COLO668 (cell line): ENCODE results near the gene RAB3D.
"Not testable (repeated sequence)": the region's sequence is repeated elsewhere in the genome, so short reads cannot be mapped to it uniquely, and the experiment has no call there.

ENCODE experiments used
- DNase-seq: peaks from one replicate; lab custom pipeline; 2025; ENCODE audit not compliant: unreplicated experiment; lab: John Stamatoyannopoulos, UW

The RAB3D gene

DNA sequence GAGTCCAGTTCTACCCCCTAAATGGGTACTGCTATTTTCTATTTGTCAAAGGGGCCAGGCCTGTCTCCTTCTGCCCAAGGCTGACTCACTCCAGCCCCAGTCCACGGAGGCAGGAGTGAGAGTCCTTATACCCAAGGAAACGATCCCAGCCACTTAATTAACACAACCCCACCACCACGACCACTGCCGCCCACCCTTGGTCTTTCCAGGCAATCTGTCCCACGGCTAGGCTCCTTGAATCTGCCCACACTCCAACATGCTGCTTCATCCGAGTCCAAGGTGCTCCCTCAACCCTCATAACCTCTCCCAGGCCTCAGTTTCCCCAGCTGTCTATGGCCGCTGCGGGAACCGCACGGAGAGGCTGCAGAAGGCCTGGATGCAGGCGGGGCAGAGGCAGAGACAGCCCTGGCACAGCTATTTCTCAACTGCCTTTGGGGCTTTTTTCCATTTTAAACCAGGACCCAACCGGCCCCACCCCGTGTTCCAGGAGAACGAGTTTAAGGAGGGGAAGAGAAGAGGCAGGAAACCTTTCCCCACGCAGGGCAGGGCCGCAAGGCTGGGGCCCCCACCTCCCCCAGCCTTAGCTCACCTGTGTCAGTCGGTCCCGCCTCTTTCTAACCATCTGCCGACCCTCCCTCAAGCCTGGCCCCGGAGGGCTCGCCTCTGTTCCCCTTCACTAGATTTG is 746 bp downstream of the RAB3D start:
- DNase-seq, result peak; percentile 47

DNA sequence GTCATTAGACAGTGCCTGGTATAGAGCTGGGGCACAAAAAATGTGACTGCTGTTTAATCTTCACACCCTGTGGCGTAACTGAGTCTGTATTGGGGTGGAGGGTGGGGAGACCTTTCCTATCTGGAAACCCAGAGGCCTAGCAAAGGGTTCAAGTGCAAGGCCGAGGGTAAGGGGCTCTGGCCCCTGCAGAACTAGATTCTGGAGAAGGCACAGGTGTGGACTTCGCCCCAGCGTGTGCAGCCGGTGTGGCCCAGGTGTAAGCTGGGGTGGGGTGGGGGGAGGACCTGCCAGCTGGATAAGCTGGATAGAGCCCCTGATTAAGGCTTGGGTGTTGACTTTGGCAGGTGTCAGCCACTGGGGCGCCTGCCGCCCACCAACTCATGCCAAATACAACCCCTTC is 1.3 kb downstream of the RAB3D start:
- peak; percentile 48 for DNase-seq

DNA sequence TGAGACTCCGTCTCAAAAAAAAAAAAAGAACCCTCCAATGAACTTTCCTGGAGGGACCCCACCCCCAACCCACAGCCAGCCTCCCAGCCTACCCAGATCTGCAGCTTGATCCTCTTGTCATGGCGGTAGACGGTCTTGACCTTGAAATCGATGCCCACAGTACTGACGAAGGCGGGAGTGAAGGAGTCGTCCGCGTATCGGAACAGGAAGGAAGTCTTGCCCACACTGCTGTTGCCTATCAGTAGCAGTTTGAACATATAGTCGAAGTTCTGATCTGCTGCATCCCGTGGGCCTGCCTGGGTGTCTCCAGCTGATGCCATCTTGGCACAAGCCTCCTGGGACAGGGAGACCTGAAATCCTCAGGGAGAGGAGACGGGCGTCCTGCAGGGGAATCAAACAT is 2.4 kb downstream of the RAB3D start:
- no peak for DNase-seq

DNA sequence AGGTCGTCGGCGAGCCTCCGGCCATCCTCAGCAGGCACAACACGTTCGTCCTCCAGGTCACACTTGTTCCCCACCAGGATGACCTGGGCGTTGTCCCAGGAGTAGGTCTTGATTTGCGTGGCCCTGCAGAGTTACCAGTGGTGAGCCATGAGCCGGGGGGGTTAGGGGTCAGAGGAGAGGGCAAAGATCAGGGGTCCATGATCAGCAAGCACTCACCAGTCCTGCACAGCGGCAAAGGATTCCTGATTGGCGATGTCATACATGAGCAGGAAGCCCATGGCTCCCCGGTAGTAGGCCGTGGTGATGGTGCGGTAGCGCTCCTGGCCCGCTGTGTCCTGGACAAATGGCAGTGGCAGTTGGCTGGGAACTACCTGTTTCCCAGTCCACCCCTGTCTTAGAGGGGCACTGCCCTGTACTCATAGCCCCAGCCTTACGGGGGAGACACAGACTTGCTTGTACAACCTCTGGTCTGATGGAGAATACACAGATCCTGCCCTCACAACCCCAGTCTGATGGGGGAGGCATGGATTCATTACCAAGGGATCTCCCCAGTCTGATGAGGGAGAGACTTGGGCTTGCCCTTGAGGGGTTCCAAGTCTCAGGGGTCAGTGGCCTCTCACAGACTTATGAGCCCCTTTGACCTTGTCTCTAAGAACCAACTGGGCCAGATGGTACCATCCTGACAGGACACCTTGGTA is 3.9 kb downstream of the RAB3D start:
- no peak for DNase-seq

DNA sequence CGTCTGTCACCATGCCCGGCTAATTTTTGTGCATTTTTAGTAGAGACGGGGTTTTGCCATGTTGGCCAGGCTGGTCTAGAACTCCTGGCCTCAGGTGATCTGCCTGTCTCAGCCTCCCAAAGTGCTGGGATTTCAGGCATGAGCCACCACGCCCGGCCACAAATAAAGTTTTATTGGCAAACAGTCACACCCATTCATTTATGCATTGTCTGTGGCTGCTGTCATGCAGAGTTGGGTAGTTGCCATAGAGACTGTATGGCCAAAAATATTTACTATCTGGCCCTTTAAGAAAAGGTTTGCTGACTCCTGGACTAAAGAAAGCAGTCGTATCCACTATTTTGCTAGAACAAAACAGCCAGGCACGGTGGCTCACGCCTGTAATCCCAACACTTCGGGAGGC is 5.6 kb downstream of the RAB3D start:
- DNase-seq, result not testable (repeated sequence)

DNA sequence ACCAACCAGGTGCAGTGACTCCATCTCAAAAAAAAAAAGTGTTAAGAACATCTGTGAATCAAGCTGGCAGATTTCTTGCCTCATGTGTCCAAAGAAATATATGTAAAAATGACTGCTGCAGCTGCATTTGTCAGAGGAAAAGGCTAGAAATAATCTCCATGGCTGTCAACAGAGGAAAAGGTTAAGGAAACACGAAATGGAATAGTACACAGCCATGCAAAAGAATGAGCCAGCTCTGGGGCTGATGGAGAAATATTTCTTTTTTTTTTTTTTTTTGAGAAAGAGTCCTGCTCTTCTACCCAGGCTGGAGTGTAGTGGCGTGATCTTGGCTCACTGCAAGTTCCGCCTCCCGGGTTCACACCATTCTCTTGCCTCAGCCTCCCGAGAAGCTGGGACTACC is 6.6 kb downstream of the RAB3D start:
- no peak for DNase-seq

DNA sequence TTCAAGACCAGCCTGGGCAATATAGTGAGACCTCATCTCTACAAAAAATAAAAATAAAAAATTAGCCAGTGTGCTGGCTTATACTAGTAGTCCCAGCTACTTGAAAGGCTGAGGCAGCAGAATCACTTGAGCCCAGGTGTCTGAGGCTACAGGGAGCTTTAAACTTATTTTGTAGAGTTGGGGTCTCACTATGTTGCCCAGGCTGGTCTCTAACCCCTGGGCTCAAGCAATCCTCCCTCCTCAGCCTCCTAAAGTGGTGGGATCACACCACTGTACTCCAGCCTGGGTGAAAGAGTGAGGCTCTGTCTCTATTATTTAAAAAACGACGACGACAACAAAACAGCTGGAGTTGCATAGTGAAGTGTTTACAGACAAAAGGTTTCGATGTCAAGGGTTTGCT is 8.0 kb downstream of the RAB3D start:
- DNase-seq, result no peak

DNA sequence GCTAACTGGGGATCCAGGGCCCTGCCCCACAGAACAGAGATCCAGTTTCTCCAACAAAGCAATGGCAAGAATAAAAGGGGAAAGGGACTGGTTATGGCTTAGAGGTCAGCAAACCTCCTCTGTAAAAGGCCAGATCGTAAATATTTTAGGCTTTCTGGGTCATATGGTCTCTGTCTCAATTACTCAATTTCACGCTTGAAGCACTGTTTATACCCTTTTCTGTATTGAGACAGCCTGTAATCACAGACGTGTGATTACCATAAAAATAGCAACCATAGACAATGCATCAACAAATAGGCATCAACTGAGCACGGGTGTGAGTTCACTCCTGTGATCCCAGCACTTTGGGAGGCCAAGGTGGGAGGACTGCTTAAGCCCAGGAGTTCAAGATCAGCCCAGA is 9.3 kb downstream of the RAB3D start:
- no peak for DNase-seq

DNA sequence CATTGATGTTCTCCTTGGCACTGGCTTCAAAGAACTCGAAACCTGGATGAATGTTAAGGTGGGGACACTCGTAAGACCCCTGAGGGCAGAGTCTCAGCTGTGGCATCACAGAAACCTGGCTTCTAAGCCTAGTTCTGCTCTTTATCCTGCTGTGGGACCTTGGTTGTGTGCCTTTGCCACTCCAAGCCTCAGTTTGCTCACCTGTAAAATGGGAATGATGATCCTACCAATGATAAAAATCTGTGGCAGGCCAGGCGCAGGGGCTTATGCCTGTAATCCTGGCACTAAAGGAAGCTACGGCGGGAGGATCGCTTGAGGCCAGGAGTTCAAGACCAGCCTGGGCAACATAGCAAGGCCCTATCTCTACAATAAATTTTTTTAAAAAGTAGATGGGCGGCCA is 13.9 kb downstream of the RAB3D start:
- DNase-seq, result no peak

DNA sequence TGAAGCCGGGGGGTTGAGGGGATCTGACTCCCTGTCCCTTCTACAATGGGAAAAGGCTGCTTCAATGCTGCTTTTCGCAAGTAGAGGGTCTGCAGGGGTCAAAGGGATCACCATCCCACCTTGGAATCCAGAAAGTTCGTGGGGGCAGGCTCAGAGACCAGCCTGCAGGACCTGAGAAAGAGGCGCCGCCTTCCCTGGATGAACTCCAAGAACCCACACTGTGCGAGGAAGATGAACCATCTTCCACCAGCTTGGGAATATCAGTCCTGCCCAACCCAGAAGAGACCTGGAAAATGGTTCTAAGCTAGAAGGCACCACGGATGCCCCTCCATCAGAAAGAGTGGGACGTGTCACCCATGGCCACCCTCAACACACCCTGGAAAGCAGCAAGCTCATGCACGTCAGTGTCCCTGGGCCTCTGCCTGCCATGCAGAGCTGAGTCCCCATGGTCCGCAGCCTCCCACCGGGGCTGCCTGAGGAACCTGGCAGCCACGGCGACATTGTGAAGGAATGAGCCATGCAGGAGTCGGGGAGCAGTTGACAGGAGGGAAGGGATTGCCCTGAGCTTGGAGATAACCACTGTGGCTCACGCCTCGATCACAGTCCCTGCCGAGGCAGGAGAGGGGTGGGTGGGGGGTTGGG is 14.6 kb downstream of the RAB3D start:
- DNase-seq, result no peak

DNA sequence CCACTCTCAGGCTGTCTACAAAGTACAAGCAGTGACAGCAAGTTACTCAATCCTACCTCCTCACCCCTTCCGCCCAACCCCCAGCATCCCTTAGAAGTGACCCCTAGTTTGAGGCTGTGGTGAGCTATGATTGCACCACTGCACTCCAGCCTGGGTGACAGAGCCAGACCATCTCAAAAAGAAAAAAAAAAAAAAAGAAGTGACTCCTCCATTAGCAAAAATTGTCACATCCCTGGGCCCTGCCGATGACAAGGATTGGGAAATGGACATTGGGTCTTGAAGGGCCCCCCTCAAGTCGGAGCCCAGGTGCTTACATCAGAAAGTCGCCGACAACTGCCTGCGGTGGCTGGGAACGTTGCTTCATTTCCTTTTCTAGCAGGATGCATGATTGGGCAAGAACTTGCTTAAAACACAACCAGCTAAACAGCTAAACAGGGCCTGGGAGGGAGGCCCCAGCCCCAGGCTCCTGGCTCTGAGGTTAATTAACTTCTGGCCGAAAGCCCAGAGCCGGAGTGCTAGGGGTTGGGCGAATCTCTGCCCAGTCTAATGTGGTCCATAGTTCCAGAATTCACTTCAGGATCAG is 15.3 kb downstream of the RAB3D start:
- no peak for DNase-seq

DNA sequence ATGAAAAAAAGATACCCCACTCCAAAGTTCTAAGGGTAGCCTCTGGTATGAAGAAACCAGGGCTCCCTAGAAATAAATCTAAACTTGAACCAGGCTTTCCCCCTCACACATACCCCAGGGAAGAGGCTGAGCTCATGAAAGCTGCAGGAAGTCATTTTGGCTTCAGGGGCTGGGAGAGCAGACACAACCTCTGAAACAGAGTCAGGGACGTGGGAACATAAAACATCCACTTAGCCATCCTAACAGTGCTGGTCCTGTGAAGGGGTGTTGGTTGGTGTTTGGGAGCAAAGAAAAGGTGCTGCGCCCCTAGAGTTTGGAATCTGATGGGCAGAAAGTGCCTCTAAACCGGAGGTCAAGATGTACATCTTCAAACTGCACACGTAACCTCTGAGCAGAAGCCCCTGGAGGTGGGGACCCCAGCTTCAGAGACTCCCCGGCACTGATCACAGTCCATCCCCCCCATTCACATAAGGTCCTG is 15.8 kb downstream of the RAB3D start:
- DNase-seq, result no peak

DNA sequence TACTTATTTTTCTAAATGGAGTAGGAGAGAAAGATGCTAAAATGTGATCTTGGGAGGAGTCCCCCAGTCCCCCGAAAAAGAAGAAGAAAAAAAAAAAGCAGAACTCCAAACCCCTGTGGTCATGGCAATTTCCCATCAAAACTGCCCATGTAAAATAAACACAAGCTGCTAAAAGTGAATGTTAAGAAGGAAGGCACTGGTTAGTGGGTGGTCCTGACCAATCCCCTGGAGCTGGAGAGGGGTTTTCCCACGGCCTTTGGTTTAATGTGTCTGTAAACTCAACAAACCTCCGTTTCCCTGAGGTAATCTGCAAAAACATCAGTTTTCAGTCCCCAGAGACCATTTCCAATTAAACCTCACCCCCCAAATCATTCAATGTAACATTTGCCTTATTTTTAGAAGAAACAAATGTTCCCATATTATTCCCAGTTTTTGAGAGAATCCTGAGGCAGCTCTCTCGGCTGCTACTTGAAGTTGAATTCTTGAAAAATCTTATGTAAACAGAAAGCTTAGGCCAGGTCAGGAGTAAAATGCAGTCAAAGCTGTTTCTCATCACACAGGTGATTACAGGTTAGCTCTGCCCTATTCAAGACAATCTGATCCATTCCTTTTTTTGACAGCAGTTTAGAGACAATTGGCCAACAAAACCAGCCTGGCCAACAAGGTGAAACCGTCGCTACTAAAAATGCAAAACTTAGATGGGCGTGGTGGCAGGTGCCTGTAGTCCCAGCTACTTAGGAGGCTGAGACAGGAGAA is 17.0 kb downstream of the RAB3D start:
- no peak for DNase-seq

DNA sequence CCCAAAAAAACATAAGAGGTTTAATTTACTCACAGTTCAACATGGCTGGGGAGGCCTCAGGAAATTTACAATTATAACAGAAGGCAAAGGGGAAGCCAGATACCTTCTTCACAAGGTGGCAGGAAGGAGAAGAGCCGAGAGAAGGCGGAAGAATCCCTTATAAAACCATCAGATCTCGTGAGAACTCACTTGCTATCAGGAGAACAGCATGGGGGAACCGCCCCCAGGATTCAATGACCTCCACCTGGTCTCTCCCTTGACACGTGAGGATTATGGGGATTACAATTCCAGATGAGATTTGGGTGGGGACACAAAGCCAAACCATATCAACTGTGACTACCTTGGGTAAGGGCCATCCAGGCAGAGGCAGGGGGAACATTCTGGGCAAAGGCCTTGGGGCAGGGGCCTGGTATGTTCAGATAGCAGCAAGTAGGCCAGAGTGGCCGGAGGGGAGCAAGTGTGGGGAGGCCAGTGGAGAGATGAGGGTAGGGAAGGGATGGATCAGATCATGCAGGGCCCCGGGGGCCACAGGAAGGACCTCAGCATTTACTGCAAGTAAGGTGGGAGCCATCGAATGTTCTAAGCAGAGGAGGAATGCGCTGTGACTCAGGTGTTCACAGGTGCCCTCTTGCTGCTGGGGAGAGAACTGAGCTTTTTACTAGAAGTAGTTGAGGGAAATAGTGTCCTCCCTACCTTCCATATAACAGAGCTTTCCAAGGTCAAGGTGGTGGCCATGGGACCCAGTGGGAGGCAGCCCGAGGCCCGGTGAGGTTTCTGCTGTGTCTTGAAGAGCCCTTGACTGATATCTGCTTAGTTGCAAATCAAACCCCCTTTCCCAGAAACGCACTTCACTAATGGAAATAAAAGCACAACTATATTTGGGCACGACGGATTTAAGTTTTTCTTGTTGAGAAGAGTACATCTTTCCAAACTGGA is 18.0 kb downstream of the RAB3D start:
- no peak for DNase-seq

DNA sequence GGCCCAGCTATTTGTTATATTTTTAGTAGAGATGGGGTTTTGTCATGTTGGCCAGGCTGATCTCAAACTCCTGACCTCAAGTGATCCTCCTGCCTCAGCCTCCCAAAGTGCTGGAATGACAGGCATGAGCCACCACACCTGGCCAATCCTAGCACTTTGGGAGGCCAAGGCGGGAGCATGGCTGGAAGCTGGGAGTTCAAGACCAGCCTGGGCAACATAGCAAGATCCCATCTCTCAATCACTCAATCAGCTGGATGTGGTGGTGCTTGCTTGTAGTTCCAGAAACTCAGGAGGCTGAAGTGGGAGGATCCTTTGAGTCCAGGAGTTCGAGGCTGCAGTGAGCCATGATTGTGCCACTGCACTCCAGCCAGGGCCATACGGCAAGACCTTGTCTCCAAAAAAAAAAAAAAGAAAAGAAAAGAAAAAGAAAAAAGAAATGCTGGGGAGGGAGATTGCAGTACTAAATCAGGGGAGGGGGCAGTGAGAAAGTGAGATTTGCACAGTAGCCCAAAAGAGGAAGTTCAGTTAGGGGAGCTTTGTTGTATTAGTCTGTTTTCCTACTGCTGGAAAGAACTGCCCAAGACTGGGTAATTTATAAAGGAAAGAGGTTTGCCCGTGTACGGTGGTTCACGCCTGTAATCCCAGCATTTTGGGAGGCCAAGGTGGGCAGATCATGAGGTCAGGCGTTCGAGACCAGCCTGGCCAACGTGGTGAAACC is 19.0 kb downstream of the RAB3D start:
- not testable (repeated sequence) for DNase-seq

DNA sequence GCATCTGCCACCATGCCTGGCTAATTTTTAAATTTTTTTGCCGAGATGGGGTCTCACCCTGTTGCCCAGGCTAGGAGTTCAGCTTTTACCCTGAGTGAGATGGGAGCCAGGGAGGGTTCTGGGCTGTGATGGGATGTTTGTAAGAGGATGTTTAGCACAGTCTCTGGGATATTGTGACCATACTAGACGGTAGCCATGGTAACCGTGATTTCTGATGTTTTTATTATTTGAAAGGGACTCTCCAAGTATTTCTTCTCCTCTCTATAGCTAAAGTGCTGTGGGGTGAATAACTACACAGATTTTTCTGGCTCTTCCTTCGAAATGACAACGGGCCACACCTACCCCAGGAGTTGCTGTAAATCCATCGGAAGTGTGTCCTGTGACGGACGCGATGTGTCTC is 33.1 kb downstream of the RAB3D start:
- no peak for DNase-seq

DNA sequence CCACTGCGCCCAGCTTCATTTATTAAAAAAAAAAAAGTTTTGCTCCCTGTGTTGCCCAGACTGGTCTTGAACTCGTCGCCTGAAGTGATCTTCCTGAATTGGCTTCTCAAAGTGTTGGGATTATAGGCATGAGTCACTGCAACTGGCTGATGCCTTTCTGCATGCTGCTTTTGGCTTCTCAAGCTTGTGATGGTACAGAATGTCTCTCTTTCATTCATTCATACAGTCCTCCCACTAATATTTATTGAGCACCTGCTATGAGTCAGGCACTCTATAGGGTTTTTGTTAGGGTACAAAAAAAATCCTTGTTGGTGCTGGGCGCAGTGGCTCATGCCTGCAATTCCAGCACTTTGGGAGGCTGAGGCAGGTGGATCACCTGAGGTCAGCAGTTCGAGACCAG is 34.5 kb downstream of the RAB3D start:
- no peak for DNase-seq

DNA sequence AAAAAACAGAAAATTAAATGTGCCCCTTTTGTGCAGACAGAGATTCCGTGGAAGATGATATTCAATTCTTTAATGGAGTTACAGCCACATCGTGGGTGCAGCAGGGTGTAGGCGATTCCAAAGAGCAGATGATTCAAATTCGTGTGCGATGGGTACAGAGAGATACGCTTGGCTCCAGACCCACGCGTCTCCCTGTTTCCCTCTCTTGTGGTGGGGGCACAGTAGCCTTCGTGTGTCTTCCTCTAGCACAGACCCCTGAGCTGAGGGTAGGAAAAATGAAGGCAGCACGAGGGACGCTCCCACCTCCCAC is 38.7 kb downstream of the RAB3D start:
- no peak for DNase-seq

DNA sequence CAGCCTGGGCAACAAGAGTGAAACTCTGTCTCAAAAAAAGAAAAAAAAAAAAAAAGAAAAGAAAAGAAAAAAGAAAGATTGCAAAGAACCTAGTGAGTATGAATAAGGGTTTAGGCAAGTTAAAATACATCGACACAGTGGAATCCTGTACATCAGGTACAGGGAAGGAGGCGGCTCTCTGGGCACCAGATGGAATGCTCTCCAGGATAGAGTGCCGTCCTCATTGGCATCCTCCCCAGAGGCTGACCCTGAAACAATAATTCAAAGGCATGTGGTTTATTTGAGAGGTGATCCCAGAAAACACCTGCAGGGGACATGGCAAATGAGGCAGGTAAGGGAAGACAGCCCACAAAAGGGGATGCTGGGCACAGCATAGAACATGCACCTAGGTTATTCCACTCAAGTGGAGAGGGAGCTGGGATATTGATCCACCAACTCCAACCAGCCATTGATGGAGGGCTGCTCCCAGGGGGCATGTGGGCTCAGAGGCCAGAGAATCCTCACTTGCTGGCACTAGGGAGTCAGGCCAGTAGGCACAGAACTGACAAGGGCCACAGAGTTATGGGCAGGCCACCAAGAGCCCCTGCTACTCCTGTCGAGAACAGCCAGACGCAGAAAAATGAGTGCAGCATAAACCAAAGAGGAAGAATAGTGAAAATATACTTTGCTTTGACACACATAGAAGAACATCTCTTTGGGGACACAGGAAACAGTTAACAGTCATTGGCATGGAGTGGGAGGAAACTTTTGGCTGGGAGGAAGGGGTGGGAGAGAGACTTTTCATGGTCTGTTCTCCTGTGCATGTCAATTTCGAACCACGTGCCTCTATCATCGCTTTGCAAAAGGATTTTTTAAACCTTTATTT is 39.3 kb downstream of the RAB3D start:
- no peak for DNase-seq
